ENCODE results near the gene CRB2.

DNA sequence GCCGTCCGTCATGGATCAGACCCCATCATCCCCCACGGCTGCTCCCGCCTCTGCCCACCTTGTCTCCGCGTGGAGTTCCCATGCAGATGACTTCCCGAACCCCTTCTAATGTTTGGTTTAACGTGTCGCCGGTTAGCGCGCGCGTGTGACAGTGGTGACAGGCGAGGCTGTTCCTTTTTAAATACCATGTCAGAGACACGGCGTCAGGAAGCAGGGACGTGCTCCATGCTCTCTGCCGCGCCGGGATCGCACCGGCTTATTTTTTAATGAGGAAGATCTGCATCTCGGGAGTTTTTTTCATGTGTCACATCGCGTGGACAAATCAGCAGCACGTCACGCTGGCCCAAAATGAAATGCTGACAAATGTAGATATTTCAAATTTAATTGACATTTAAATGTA, 35.9 kb downstream of the CRB2 start:
- TF ChIP-seq, protein P1, sequence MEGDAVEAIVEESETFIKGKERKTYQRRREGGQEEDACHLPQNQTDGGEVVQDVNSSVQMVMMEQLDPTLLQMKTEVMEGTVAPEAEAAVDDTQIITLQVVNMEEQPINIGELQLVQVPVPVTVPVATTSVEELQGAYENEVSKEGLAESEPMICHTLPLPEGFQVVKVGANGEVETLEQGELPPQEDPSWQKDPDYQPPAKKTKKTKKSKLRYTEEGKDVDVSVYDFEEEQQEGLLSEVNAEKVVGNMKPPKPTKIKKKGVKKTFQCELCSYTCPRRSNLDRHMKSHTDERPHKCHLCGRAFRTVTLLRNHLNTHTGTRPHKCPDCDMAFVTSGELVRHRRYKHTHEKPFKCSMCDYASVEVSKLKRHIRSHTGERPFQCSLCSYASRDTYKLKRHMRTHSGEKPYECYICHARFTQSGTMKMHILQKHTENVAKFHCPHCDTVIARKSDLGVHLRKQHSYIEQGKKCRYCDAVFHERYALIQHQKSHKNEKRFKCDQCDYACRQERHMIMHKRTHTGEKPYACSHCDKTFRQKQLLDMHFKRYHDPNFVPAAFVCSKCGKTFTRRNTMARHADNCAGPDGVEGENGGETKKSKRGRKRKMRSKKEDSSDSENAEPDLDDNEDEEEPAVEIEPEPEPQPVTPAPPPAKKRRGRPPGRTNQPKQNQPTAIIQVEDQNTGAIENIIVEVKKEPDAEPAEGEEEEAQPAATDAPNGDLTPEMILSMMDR (IDR thresholded peaks at IDR 0.05): no peak
- no peak for TF ChIP-seq POLR2A (IDR thresholded peaks at IDR 0.05)

All from body of pancreas (tissue), 4 donors.